Activated naive CD4-positive, alpha-beta T cell treated with anti-CD3 and anti-CD28 coated beads for 36 hours (primary cell): ENCODE results near the gene ABCA7. TPM values are rescaled to one million over a fixed set of nuclear protein-coding genes. Genes with fewer than 3 reads are reported as not detected.
"Not testable (repeated sequence)": the region's sequence is repeated elsewhere in the genome, so short reads cannot be mapped to it uniquely, and the experiment has no call there.

Experiments used
- CTCF ChIA-PET: fragments of 350-600 bp; sonication (Branson Sonifier 250); formaldehyde crosslinking; loops from one replicate; lab custom pipeline; 2021; ENCODE audit warnings: antibody characterized with exemption; lab: Charles Lee
- DNase-seq: peaks from one replicate; pipeline ENCODE4 v3.0.0-alpha.2; 2020
- H3K27ac Mint-ChIP-seq: one replicate; pipeline ENCODE4 v1.8.0; 2021; ENCODE audit warnings: mild to moderate bottlenecking, mixed read lengths
- H3K27me3 Mint-ChIP-seq: one replicate; pipeline ENCODE4 v1.8.0; 2021; ENCODE audit warnings: low read depth, mixed read lengths
- H3K36me3 Mint-ChIP-seq: one replicate; pipeline ENCODE4 v1.8.0; 2021; ENCODE audit warnings: low read depth, mixed read lengths
- H3K4me1 Mint-ChIP-seq: one replicate; pipeline ENCODE4 v1.8.0; 2021; ENCODE audit warnings: low read depth, mixed read lengths
- H3K4me3 Mint-ChIP-seq: one replicate; pipeline ENCODE4 v1.8.0; 2021; ENCODE audit warnings: mild to moderate bottlenecking, moderate library complexity, mixed read lengths
- H3K9me3 Mint-ChIP-seq: one replicate; pipeline ENCODE4 v1.8.0; 2021; ENCODE audit warnings: mixed read lengths
- intact Hi-C: fragments of 100-400 bp; cut with micrococcal nuclease; formaldehyde crosslinking; loops from one replicate; pipeline ENCODE4 v1.15.1; 2023
- total RNA-seq, 2 experiments: library from RNA; stranded (reverse); gene quantifications; one replicate each; pipeline ENCODE4 v1.2.3, GENCODE V29; 2021

Gene ABCA7
- total RNA-seq, 2 experiments from 2014 or later: 24.4 to 30.1 TPM

DNA sequence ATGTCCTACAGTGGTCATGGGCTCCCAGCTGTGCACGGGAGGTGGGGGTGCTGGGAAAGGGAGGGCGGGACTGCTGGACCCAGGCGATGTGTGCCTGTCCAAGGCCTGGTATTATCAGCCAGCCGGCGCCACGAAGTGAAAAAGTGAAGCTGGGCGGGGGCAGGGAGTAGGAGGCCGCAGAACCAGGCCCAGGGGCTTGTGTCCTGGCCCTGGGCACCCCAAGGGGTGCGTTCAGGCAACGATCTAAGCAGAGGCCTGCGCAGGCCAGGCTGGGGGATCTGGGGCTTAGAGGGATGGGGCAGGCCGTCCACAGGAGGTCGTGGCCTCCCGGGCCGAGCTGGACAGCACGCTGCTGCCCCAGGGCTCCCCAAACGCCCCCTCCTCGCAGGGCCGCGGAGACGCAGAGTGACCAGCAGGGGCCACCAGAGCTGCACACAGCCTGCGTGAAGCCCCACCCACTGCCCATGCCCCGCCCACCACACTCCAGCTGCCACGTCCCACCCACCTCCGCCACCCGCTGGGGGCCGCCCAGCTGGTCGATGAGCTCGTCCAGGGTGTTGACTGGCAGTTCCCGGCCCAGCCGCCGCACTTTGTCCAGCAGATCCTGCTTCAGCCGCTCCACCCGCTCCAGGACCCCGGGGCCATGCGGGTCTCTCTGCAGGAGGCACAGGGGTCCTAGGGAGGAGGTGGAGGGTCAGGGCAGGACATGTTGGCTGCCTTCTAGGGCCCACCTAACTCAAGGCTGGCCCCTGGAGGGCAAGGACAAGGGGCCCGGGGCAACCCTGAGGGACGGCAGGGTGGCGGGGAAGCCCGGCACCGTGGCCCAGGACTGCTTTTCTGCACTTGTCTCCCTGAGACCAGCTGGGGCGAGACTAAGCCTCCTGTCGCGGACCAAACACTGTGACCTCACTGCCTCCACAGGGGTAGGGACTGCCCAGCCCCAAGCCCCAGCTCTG is 73.4 kb downstream of the ABCA7 start:
- H3K4me1 Mint-ChIP-seq: peaks cover 6% of the 10 kb centered on the region
- peak; percentile 90 for DNase-seq

DNA sequence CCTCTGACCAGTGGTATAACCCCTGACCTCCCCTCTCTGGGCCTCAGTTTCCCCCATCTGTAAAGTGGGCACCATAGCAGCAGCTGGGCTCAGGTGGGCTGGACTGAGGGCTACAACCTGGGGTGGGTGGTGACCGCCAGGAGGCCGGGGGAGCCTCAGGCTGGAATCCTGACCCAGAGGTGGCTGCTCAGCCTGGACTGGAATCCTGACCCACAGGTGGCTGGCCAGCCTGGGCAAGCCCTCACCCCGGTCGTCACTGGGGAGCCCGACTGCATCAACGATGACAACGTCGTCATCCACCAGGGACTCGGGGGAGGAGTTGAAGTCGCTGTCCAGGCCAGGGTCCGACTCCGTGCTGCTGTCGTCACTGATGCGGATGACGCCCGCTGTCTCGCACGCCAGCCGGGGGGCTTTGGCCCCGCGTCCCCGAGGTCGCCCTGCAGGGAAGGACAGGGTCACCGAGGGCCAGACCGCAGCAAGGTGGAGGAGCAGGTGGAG is 74.1 kb downstream of the ABCA7 start:
- Mint-ChIP-seq H3K4me1 (peaks cover 6% of the 10 kb centered on the region), H3K4me3 (no peak overlapping the region), H3K27me3 (no peaks in the 10 kb centered on the region), H3K36me3 (peaks cover 15% of the 10 kb centered on the region), H3K27ac (no peak overlapping the region), H3K9me3 (no peaks in the 10 kb centered on the region)
- no peak for DNase-seq
- CTCF ChIA-PET: interaction anchor here (0.7 to 2.2 kb wide), 9 partner anchors 10 to 102 kb away, joined by 3 to 11 read pairs (median 4); no protein-coding TSS in a partner anchor
- intact Hi-C loops: no loop called here

More for the DNA sequence above, 73.4 kb downstream of the ABCA7 start:
- intact Hi-C loops: no loop called here
- peaks cover 10% of the 10 kb centered on the region for H3K36me3 Mint-ChIP-seq
- H3K27ac Mint-ChIP-seq: peak overlapping the region; percentile 59
- H3K9me3 Mint-ChIP-seq: no peaks in the 10 kb centered on the region
- no peaks in the 10 kb centered on the region for H3K27me3 Mint-ChIP-seq
- CTCF ChIA-PET: interaction anchor here (0.7 to 2.2 kb wide), 10 partner anchors 10 to 126 kb away, joined by 3 to 11 read pairs (median 4); no protein-coding TSS in a partner anchor
- no peak overlapping the region for H3K4me3 Mint-ChIP-seq

DNA sequence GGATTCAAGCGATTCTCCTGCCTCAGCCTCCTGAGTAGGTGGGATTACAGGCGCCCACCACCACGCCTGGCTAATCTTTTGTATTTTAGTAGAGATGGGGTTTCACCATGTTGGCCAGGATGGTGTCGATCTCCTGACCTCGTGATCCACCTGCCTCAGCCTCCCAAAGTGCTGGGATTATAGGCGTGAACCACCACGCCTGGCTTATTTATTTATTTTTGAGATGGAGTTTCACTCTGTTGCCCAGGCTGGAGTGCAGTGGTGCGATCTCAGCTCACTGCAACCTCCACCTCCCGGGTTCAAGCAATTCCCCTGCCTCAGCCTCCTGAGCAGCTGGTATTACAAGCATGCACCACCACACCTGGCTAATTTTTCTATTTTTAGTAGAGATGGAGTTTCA is 74.8 kb downstream of the ABCA7 start:
- H3K27ac Mint-ChIP-seq, DNase-seq, H3K4me3 Mint-ChIP-seq, H3K9me3 Mint-ChIP-seq, H3K27me3 Mint-ChIP-seq, intact Hi-C loops, H3K4me1 Mint-ChIP-seq: not testable (repeated sequence)
- CTCF ChIA-PET: interaction anchor here (1.0 to 2.2 kb wide), 2 partner anchors 9 to 16 kb away, joined by 5 to 11 read pairs; no protein-coding TSS in a partner anchor
- H3K36me3 Mint-ChIP-seq: peaks cover 15% of the 10 kb centered on the region

Other genes with a start within 250 kb of the ABCA7 start
- 100 to 1,000 TPM; 510 to 532 TPM for gene PTBP1, start 242.7 kb upstream of the ABCA7 start, total RNA-seq
- gene PLPPR3, start 218.2 kb upstream of the ABCA7 start, total RNA-seq: not detected
- gene AZU1, start 212.3 kb upstream of the ABCA7 start, total RNA-seq: not detected
- gene PRTN3, start 199.1 kb upstream of the ABCA7 start, total RNA-seq: not detected
- not detected for gene ELANE, start 187.8 kb upstream of the ABCA7 start, total RNA-seq
- gene CFD, start 180.4 kb upstream of the ABCA7 start, total RNA-seq: under 1 TPM; 0.17 to 0.25 TPM
- gene MED16, start 146.9 kb upstream of the ABCA7 start, total RNA-seq: 10 to 100 TPM; 61.3 to 68.1 TPM
- not detected for gene RNU6-9, start 146.6 kb upstream of the ABCA7 start, total RNA-seq
- 100 to 1,000 TPM; 111 to 120 TPM for gene R3HDM4, start 126.9 kb upstream of the ABCA7 start, total RNA-seq
- 1 to 10 TPM; 5.3 to 6.6 TPM for gene KISS1R, start 122.8 kb upstream of the ABCA7 start, total RNA-seq
- gene ARID3A, start 114.1 kb upstream of the ABCA7 start, total RNA-seq: 10 to 100 TPM; 23.1 to 28.4 TPM
- 10 to 100 TPM; 77.8 to 82.0 TPM for gene WDR18, start 55.8 kb upstream of the ABCA7 start, total RNA-seq
- under 1 TPM in 1 of 2 experiments, not detected in 1; 0.10 TPM for gene GRIN3B, start 39.7 kb upstream of the ABCA7 start, total RNA-seq
- 100 to 1,000 TPM; 105 to 109 TPM for gene TMEM259, start 19.0 kb upstream of the ABCA7 start, total RNA-seq
- gene RNU6-2, start 18.6 kb upstream of the ABCA7 start, total RNA-seq: not detected
- 100 to 1,000 TPM; 104 TPM for gene CNN2, start 13.5 kb upstream of the ABCA7 start, total RNA-seq
- 100 to 1,000 TPM; 123 to 136 TPM for gene ARHGAP45, start 27.1 kb downstream of the ABCA7 start, total RNA-seq
- 100 to 1,000 TPM; 238 to 258 TPM for gene POLR2E, start 55.3 kb downstream of the ABCA7 start, total RNA-seq
- 100 to 1,000 TPM; 244 to 253 TPM for gene GPX4, start 63.9 kb downstream of the ABCA7 start, total RNA-seq
- gene SBNO2, start 134.2 kb downstream of the ABCA7 start, total RNA-seq: 100 to 1,000 TPM; 112 to 117 TPM
- 10 to 100 TPM; 65.1 to 66.1 TPM for gene STK11, start 165.7 kb downstream of the ABCA7 start, total RNA-seq
- gene CBARP, start 197.9 kb downstream of the ABCA7 start, total RNA-seq: 1 to 10 TPM in 1 of 2 experiments, under 1 TPM in 1; 0.77 to 1.1 TPM
- gene ATP5F1D, start 201.6 kb downstream of the ABCA7 start, total RNA-seq: 100 to 1,000 TPM; 153 TPM
- gene MIDN, start 208.5 kb downstream of the ABCA7 start, total RNA-seq: 10 to 100 TPM; 50.1 to 52.9 TPM
- gene CIRBP, start 229.2 kb downstream of the ABCA7 start, total RNA-seq: 100 to 1,000 TPM; 167 to 183 TPM
- gene FAM174C, start 235.4 kb downstream of the ABCA7 start, total RNA-seq: 10 to 100 TPM; 62.8 to 65.3 TPM
- not detected for gene EFNA2, start 245.8 kb downstream of the ABCA7 start, total RNA-seq